Measurements from ENCODE around the gene DOC2B. TPM values are rescaled to one million over a fixed set of nuclear protein-coding genes. Genes with fewer than 3 reads are reported as not detected.

The DOC2B gene
- total RNA-seq, 1 experiment from 2014 or later: 1.5 TPM

GRCh38 chr17:177155-177554 is 4.3 kb downstream of the DOC2B start:
- Histone ChIP-seq H3K36me3 (ENCODE audit: control insufficient read depth, insufficient read depth, low read length) (no peaks in the 10 kb centered on the region; the same call in 1 of the 2 replicates), H3K4me3 (ENCODE audit: low read depth in 2 of 2, low read length in 2 of 2) (no peak overlapping the region), H3K9me3 (ENCODE audit: control insufficient read depth, insufficient read depth, low read depth, low read length) (no peaks in the 10 kb centered on the region), H3K4me1 (ENCODE audit: control insufficient read depth, insufficient read depth, low read length) (no peaks in the 10 kb centered on the region), H3K27ac (ENCODE audit: low read length) (no peak overlapping the region), H3K27me3 (ENCODE audit: control insufficient read depth, insufficient read depth, low read length) (no peaks in the 10 kb centered on the region)
- DNase-seq (ENCODE audit: low read depth, low spot score) (no peak), ATAC-seq (no peak)
- POLR2A ChIA-PET: no interaction called here
- TF ChIP-seq CTCF (IDR thresholded peaks at IDR 0.05): no peak
- TF ChIP-seq REST (IDR thresholded peaks at IDR 0.05; ENCODE audit: insufficient read depth in 1 of 2, low read depth in 2 of 2, low read length in 1 of 2): no peak
- TF ChIP-seq POLR2AphosphoS5 (IDR thresholded peaks at IDR 0.05; ENCODE audit: low read depth, low read length): no peak
- no peak for TF ChIP-seq TCF7L2 (IDR thresholded peaks at IDR 0.05; ENCODE audit: low read depth, low read length)
- TF ChIP-seq SIN3A (IDR thresholded peaks at IDR 0.05; ENCODE audit: borderline replicate concordance, insufficient read depth, low read depth, low read length): no peak
- in situ Hi-C loops (cut with HindIII; ENCODE audit: low pct_unique_long_range_greater_than_20kb, low sequenced_read_pairs) (no loop called here), intact Hi-C loops (cut with micrococcal nuclease; ENCODE audit: unreplicated experiment) (no loop called here)
- CTCF ChIA-PET: no interaction called here
- no TSS peak for BruUV-seq (replicated peaks)

- POLR2A ChIA-PET: interaction anchor here (0.7 kb wide), 1 partner anchor 209 kb away, joined by 3 read pairs; no protein-coding TSS in a partner anchor
- H3K27ac ChIP-seq (ENCODE audit: low read length): no peak overlapping the region
- BruUV-seq (replicated peaks): no TSS peak
- H3K27me3 ChIP-seq (ENCODE audit: control insufficient read depth, insufficient read depth, low read length): no peaks in the 10 kb centered on the region
- CTCF ChIA-PET: no interaction called here
- DNase-seq (ENCODE audit: low read depth, low spot score) (no peak), ATAC-seq (no peak)
- no peaks in the 10 kb centered on the region for H3K36me3 ChIP-seq (ENCODE audit: control insufficient read depth, insufficient read depth, low read length)
- no peak overlapping the region for H3K4me3 ChIP-seq (ENCODE audit: low read depth in 2 of 2, low read length in 2 of 2)
- in situ Hi-C loops (cut with HindIII; ENCODE audit: low pct_unique_long_range_greater_than_20kb, low sequenced_read_pairs): no loop called here
- H3K4me1 ChIP-seq (ENCODE audit: control insufficient read depth, insufficient read depth, low read length): no peaks in the 10 kb centered on the region
- intact Hi-C loops (cut with micrococcal nuclease; ENCODE audit: unreplicated experiment): no loop called here
- TF ChIP-seq TCF7L2 (IDR thresholded peaks at IDR 0.05; ENCODE audit: low read depth, low read length) (no peak), CTCF (IDR thresholded peaks at IDR 0.05) (no peak), SIN3A (IDR thresholded peaks at IDR 0.05; ENCODE audit: borderline replicate concordance, insufficient read depth, low read depth, low read length) (no peak), REST (IDR thresholded peaks at IDR 0.05; ENCODE audit: insufficient read depth in 1 of 2, low read depth in 2 of 2, low read length in 1 of 2) (no peak), POLR2AphosphoS5 (IDR thresholded peaks at IDR 0.05; ENCODE audit: low read depth, low read length) (no peak)
- H3K9me3 ChIP-seq (ENCODE audit: control insufficient read depth, insufficient read depth, low read depth, low read length): no peaks in the 10 kb centered on the region
Measured at GRCh38 chr17:173166-173911, 8.1 kb downstream of the DOC2B start.
